Measurements from ENCODE around the gene EVI5L.

- TF ChIP-seq POLR2A (IDR thresholded peaks at IDR 0.05) (no peak), CTCF (IDR thresholded peaks at IDR 0.05) (no peak)
These were observed 16.2 kb downstream of the EVI5L start for GRCh38 chr19:7846155-7846646.
